Glomerular visceral epithelial cell (primary cell): ENCODE results near the gene GP2.

Source experiments
- DNase-seq: peaks from one replicate; pipeline ENCODE4 v3.0.0-alpha.2; 2016; ENCODE audit errors: extremely low spot score

GP2 gene

GRCh38 chr16:20327444-20328041 is at the start of gene GP2:
Gene GP2 (minus strand): TSS chr16:20327513. CDS start chr16:20326431, 1,082 bp downstream.
- DNase-seq, result no peak

- no peak for DNase-seq
These were observed 45.4 kb upstream of the GP2 start for GRCh38 chr16:20372701-20373100.

GRCh38 chr16:20369452-20370054 is 42.2 kb upstream of the GP2 start:
- DNase-seq, result no peak

DNA sequence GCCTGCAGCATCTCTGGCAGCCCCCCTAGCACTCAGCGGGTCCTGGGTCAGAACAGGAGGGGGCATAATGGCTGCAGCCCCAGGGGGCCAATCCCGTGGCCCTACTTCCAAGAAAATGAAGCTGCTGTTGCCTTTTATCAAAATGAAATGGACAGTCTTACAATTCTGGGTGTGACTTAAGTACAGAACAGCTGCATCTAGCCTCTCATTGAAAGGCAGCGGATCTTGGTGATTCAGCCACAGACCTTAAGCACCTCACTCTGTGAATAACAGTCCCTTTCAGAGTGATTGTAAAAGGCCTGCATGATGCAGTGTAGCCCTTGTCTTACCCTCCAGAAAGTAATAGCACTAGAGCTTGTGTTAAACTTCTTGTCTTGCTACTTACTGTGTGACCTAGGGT is 36.7 kb upstream of the GP2 start:
- DNase-seq, result no peak

DNA sequence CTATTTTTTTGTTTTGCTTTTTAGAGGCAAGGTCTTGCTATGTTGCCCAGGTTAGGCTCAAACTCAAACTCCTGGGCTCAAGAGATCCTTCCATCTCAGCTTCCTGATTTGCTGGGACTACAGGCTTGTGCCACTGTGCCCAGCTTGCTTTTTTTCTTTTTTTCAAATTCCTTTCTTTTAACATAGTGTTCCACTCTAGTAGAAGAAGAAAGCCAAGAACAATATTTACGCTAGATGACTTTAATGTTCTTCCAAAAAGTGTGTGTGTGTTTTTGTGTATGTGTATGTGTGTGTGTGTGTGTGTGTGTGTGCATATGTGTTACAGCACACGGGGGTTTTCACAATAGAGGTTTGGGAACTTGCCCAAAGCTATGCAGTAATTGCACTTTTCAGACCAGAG is 35.9 kb upstream of the GP2 start:
- DNase-seq, result no peak

DNA sequence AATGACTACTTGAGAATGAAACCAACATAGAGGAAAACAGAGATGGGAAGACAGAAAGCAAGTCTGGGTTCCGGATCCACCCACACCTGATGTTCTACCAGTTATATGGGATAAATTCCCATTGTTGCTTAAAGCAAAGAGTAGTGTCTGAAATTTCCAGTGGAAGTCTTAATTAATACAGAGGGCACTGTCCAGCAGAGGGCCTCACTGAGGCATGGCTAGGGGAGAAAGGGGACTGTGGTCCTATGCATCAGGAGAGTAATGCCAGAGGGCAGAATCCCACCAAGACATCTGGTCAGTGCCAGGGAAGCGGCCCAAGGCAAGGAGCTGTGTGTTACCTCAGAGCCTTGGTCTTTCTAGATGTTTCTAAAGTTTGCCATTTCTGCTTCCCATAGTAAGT is 32.7 kb upstream of the GP2 start:
- DNase-seq, result no peak

DNA sequence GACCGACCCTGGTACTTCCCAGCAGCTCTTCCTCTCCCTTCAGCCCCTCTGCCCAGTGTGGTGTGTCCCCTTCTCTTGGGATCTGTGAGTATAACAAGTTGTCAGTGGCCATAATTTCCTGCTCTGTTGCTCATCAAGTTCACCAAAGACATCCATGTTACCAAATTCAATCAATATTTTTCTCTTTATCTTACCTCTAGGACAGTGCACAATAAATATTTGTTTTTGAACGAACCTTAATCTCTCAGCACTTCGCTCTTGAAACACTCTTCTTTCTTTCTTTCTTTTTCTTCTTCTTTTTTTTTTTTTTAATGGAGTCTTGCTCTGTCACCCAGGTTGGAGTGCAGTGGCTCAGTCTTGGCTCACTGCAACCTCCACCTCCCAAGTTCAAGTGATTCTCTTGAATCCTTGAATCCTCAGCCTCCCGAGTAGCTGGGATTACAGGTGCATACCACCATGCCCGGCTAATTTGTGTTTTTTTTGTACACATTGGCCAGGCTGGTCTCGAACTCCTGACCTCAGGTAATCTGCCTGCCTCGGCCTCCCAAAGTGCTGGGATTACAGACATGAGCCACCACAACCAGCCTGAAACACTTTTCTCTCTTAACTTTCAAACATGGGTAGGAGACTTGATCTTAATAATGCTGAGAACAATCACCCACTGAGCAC is 27.9 kb upstream of the GP2 start:
- DNase-seq, result no peak

DNA sequence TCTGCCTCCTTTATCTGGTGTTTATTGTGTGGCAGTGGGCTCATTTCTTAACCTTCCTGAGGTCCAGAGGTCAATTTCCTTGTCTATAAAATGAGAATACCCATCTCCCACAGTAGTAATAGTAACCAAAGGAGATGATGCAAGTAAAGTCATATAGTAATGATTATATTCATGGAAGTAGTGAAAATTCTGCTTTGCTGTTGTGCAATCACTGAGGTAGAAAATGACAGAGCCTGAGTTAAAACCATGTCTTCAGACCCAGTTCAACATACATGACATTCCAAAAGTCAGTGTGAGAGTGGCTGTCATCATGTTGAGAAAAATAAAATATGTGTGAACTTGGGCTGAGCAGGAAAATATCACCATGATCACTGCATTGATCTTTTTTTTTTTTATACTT is 26.1 kb upstream of the GP2 start:
- DNase-seq, result no peak

DNA sequence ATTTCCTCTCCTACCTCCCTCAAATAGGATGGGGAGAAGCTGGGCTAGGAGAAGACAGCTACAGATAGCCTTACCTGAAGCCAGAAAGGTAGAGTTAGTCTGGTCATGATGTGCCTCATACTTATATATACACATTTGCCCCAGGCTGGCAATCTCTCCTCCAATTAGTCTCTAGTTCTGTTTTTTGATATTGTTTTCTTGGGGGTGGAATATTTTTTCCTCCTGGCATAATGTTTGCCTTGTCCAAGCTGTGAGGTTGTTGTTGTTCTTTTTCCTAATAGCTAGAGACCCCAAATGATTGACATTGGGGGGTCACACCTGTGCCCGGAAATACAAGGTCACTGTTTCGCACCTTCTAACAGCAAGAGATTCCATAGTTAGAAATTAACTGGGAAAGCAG is 25.3 kb upstream of the GP2 start, which contains the start of gene UMOD:
Gene UMOD (minus strand): TSS at position 101 of the 400 bp plus-strand sequence. CDS start 1,978 bp downstream, outside the sequence.
- DNase-seq, result no peak

DNA sequence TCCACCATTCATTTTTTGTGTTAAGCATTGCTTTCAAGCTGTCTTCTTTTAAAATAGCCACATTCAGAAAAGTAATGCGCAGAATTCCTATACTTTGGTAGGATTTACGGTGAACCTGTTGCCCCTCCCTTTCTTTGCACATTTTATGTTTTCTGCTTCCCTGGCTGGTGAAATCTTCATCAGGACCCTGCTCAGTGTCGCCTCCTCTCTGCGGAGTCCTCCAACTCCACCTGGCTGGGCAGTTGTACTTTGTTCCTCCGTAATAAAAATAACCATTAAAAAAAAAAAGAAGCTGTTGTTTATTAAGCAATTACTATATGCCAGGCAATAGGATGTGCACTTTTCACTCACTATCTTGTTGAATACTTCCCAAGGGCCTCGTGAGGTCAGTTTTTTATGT is 22.3 kb upstream of the GP2 start:
- no peak for DNase-seq

DNA sequence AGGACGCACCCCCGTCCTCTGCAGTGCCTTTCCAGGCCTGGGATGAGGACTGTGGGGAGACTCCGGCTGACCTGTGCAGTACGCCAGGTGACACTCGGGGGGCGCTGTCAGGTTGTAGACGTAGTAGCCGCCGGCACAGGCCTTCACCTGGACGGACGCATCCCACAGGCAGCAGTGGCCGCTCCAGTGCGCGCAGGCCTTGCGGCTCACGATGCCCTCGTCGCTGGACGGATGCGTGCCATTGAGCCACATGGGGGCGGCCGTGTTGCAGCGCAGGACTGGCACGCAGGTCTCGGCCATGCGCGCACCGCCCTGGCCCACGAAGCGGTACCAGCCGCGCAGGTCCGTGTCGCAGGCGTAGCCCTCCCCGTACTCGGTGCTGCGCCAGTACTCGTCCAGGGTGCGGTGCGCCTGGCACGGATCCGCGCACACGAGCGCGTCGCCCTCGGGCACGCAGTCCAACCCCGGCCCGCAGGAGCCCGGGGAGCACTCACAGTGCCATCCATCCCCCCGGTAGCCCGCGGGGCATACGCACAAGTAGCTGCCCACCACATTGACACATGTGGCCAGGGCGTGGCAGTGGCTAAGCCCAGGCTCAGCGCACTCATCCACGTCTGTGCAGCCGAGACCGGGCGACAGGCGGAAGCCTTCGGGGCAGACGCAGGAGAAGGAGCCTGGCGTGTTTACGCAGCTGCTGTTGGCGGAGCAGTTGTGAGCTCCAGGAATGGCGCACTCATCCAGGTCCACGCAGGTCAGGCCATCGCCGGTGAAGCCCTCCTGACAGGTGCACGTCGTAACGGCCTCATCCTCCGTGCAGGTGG is 21.3 kb upstream of the GP2 start:
- no peak for DNase-seq

GRCh38 chr16:20347666-20348364 is 20.5 kb upstream of the GP2 start:
- no peak for DNase-seq

GRCh38 chr16:20344611-20345010 is 17.3 kb upstream of the GP2 start:
- DNase-seq, result no peak

- no peak for DNase-seq
These were observed 12.4 kb upstream of the GP2 start for GRCh38 chr16:20339744-20340143.

- DNase-seq, result no peak
These were observed 9.6 kb upstream of the GP2 start for GRCh38 chr16:20336955-20337354.

DNA sequence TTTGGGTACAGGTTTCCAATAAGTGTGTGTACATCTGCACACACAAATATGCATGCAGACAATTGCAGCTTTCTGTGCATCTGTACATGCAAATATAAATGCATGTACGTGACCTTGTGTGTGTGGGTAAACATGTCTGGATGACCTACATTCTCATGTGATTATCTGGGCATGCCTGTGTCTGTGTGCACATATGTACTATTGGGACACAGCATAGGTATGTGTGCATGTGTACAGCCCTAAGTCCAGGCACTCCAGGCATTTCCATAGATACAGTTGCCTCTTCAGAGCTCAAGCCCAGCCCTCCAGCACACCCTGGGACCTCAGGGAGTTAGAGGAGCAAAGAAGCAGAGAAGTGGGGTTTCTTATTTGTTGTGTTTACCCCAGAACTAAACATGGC is 7.1 kb upstream of the GP2 start:
- DNase-seq, result no peak

DNA sequence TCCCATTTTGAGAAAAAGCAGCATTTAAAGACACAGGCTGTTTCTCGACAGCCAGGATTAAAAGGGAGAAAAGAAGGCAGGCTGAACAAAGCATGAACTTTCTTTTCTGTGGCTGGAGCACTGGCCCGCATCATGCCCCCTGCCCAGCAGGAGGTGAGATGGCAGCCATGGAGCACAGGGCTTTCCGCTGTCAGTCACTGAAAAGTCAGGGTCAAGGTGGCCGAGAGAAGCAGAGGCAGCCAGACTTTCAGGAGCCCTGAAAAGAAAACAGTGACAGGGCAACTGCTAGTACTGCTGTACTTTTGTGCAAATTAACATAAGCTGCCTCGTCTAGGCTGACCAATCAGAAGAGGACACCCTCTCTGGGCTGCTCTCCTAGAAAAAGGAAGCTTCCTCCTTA is 5.8 kb upstream of the GP2 start:
- no peak for DNase-seq

DNA sequence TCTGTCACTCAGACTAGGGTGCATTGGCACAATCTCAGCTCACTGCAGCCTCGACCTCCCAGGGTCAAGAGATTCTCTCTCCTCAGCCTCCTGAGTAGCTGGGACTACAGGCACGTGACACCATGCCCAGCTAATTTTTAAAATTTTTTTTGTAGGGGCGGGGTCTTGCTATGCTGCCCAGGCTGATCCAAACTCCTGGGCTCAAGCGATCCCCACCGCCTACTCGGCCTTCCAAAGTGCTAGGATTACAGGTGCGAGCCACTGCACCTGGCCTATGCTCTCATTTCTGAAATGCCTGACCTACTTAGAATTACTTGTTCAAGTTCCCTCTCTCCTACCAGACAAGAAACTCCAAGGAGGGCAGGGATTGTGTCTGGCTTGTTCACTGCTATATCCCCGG is 5.1 kb upstream of the GP2 start:
- DNase-seq, result no peak

GRCh38 chr16:20331635-20332034 is 4.3 kb upstream of the GP2 start:
- DNase-seq, result no peak

- DNase-seq, result no peak
These were observed 2.3 kb upstream of the GP2 start for GRCh38 chr16:20329392-20330138.

GRCh38 chr16:20326321-20326720 is 992 bp downstream of the GP2 start:
- no peak for DNase-seq
